HG03045 (cell line): ENCODE data around the gene MAD1L1.

ENCODE experiments used
- ATAC-seq: cut with Tn5 transposase; IDR thresholded peaks from one replicate; pipeline ENCODE4 v1.9.1; 2021; ENCODE audit warnings: mild to moderate bottlenecking, moderate library complexity; ENCODE audit not compliant: unreplicated experiment

The MAD1L1 gene

GRCh38 chr7:1965579-1966294, 267.0 kb downstream of the MAD1L1 start:
- no peak for ATAC-seq

GRCh38 chr7:1964913-1965578, 267.7 kb downstream of the MAD1L1 start:
- ATAC-seq, result no peak

- ATAC-seq, result no peak
These were observed 268.4 kb downstream of the MAD1L1 start for GRCh38 chr7:1964211-1964912.

- no peak for ATAC-seq
These were observed 269.2 kb downstream of the MAD1L1 start for GRCh38 chr7:1963575-1963974.

- ATAC-seq, result no peak
These were observed 271.0 kb downstream of the MAD1L1 start for GRCh38 chr7:1961701-1962276.

- ATAC-seq, result no peak
These were observed 273.4 kb downstream of the MAD1L1 start for GRCh38 chr7:1959305-1959704.

GRCh38 chr7:1957471-1958225, 275.1 kb downstream of the MAD1L1 start:
- no peak for ATAC-seq

GRCh38 chr7:1956611-1957470, 275.9 kb downstream of the MAD1L1 start:
- no peak for ATAC-seq

GRCh38 chr7:1956141-1956540, 276.6 kb downstream of the MAD1L1 start:
- ATAC-seq, result no peak

GRCh38 chr7:1954366-1955004, 278.3 kb downstream of the MAD1L1 start:
- ATAC-seq, result no peak

- no peak for ATAC-seq
These were observed 279.2 kb downstream of the MAD1L1 start for GRCh38 chr7:1953199-1954190.

- ATAC-seq, result no peak
These were observed 280.0 kb downstream of the MAD1L1 start for GRCh38 chr7:1952781-1953180.

GRCh38 chr7:1952169-1952760, 280.5 kb downstream of the MAD1L1 start:
- ATAC-seq, result no peak

- ATAC-seq, result no peak
These were observed 281.1 kb downstream of the MAD1L1 start for GRCh38 chr7:1951600-1951999.

- no peak for ATAC-seq
These were observed 281.6 kb downstream of the MAD1L1 start for GRCh38 chr7:1951159-1951536.

- no peak for ATAC-seq
These were observed 282.1 kb downstream of the MAD1L1 start for GRCh38 chr7:1950452-1951158.

GRCh38 chr7:1950066-1950451, 282.7 kb downstream of the MAD1L1 start:
- ATAC-seq, result no peak
